Gastrocnemius medialis (tissue), 4 donors: Measurements from ENCODE around the gene MGMT. TPM values are rescaled to one million over a fixed set of nuclear protein-coding genes. Genes with fewer than 3 reads are reported as not detected.

Experiments used
- ATAC-seq, 2 donors: fragments of 150-250 bp; one replicate each; pipeline ENCODE4 v1.9.1; 2016
- DNase-seq, 2 donors: peaks; one replicate each; pipeline ENCODE4 v3.0.0-alpha.2; 2019
- H3K27ac ChIP-seq, 4 donors: fragments of 200-600 bp; sonication (generic); 1 replicate in 1 of 4; 2 replicates in 3 of 4; pipeline ENCODE4 v1.5.1; 2016 to 2018; ENCODE audit warnings: mild to moderate bottlenecking in 2 of 4, moderate library complexity in 1 of 4
- H3K27me3 ChIP-seq, 3 donors: fragments of 200-600 bp; sonication (generic) in 2 of 3; 1 replicate in 1 of 3; 2 replicates in 2 of 3; pipeline versions ENCODE4 v1.5.1 to v1.6.0; 2016 to 2019; ENCODE audit warnings: mild to moderate bottlenecking in 1 of 3, moderate library complexity in 1 of 3
- H3K36me3 ChIP-seq, 2 donors: fragments of 200-600 bp; sonication (generic) in 1 of 2; one replicate each; pipeline ENCODE4 v1.5.1; 2017 to 2018
- H3K4me1 ChIP-seq, 2 donors: fragments of 200-600 bp; sonication (generic) in 1 of 2; one replicate each; pipeline ENCODE4 v1.5.1; 2016 to 2017; ENCODE audit warnings: mild to moderate bottlenecking in 2 of 2
- H3K4me3 ChIP-seq, 4 donors: fragments of 200-600 bp; sonication (generic) in 3 of 4; 1 replicate in 1 of 4; 2 replicates in 3 of 4; pipeline ENCODE4 v1.5.1; 2016 to 2019; ENCODE audit warnings: mild to moderate bottlenecking in 2 of 4
- H3K9me3 ChIP-seq, 3 donors: fragments of 200-600 bp; sonication (generic) in 2 of 3; 1 replicate in 1 of 3; 2 replicates in 2 of 3; pipeline ENCODE4 v1.5.1; 2016 to 2019
- POLR2A ChIP-seq, 2 donors: fragments of 450-650 bp; IDR thresholded peaks; one replicate each; pipeline ENCODE4 v1.6.1; 2017; ENCODE audit warnings: antibody characterized with exemption in 2 of 2, mild to moderate bottlenecking in 2 of 2, moderate library complexity in 2 of 2
- in situ Hi-C, 4 donors: fragments of 200-750 bp; cut with MboI; loops; one replicate each; pipeline versions ENCODE4 v1.15.0 to v1.8.0; 2017; ENCODE audit warnings: low sequenced_read_pairs in 4 of 4
- intact Hi-C: fragments of 100-400 bp; cut with DNase I; formaldehyde crosslinking; loops from one replicate; pipeline ENCODE4 v1.15.1; 2023; ENCODE audit warnings: low total_unique reads
- total RNA-seq, 4 donors: library from RNA; depleted of rRNA; stranded (reverse); fragments of >200 nt; gene quantifications; one replicate each; pipeline versions ENCODE4 v1.1.0 to v1.2.3, GENCODE V29; 2016
- TF ChIP-seq, protein P1 (sequence below), 5 experiments: fragments of 450-650 bp in 3 of 5; fragments of 200-600 bp in 2 of 5; sonication (generic) in 2 of 5; IDR thresholded peaks in 4 of 5; conservative IDR thresholded peaks in 1 of 5; 1 replicate in 4 of 5; 2 replicates in 1 of 5; pipeline ENCODE4 v1.5.1; 2016 to 2019; ENCODE audit warnings: antibody characterized with exemption in 5 of 5, mild to moderate bottlenecking in 3 of 5, moderate library complexity in 3 of 5

Gene MGMT
- total RNA-seq, 4 donors from 2014 or later: 8.9 to 20.7 (median 17.1) TPM

DNA sequence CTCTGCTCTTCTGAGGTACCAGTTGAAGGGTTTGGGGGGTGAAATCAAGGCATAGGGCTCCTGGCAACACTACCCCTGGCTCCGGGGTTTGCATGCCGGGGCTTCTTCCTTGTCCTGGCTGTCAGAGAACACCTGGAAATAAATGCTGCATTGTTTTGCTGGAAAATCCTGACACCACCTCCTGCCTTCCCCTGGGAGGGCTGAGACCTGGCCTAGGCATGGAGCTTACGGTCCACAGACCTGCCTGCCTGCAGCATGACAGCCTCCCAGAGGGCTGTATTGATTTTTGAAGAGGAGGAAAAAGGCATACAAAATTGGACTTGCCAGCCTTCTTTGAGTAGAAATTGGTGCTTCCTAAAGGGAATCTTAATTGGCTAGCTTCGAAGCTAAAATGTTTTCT lies 227.1 kb downstream of the MGMT start:
- no peak overlapping the region for H3K4me3 ChIP-seq
- no peak for DNase-seq
- H3K9me3 ChIP-seq: no peaks in the 10 kb centered on the region
- intact Hi-C loops: no loop called here
- peaks cover 0 to 7% of the 10 kb centered on the region in 2 donors for H3K4me1 ChIP-seq
- H3K27ac ChIP-seq: no peak overlapping the region
- TF ChIP-seq POLR2A (IDR thresholded peaks at IDR 0.05): no peak
- TF ChIP-seq, protein P1, sequence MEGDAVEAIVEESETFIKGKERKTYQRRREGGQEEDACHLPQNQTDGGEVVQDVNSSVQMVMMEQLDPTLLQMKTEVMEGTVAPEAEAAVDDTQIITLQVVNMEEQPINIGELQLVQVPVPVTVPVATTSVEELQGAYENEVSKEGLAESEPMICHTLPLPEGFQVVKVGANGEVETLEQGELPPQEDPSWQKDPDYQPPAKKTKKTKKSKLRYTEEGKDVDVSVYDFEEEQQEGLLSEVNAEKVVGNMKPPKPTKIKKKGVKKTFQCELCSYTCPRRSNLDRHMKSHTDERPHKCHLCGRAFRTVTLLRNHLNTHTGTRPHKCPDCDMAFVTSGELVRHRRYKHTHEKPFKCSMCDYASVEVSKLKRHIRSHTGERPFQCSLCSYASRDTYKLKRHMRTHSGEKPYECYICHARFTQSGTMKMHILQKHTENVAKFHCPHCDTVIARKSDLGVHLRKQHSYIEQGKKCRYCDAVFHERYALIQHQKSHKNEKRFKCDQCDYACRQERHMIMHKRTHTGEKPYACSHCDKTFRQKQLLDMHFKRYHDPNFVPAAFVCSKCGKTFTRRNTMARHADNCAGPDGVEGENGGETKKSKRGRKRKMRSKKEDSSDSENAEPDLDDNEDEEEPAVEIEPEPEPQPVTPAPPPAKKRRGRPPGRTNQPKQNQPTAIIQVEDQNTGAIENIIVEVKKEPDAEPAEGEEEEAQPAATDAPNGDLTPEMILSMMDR (IDR thresholded peaks at IDR 0.05 in 4 of 5, conservative IDR thresholded peaks at IDR 0.05 in 1 of 5): no peak
- ATAC-seq: no peak
- in situ Hi-C loops: no loop called here
- H3K27me3 ChIP-seq: no peaks in the 10 kb centered on the region
- H3K36me3 ChIP-seq: no peaks in the 10 kb centered on the region

DNA sequence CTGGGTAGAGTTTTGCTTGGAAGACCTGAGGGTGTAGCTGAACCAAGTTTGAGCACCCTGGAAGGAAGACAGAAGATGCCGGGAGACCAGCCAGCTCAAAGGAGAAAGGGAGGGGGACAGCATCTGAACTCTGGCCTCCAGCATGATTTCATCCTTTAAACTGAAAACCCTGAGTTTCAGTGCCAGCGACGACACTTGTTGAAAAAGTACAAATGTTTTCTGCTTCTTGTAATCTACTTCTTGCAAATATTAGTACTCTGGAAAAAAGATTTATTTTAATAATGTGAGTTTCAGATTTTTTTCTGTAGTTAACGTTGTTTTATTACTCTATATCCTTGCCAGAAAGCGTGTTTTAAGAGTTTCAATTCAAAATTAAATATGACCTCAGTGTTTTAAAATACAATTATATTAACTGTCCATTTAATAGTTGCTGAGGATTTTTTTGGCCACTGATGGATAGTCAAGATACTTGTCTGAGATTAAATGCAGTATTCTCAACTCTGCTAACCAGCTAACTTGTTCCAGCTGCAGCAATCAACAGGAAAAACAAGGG lies 227.7 kb downstream of the MGMT start:
- H3K27me3 ChIP-seq: no peaks in the 10 kb centered on the region
- TF ChIP-seq POLR2A (IDR thresholded peaks at IDR 0.05): no peak
- TF ChIP-seq, protein P1 (IDR thresholded peaks at IDR 0.05 in 4 of 5, conservative IDR thresholded peaks at IDR 0.05 in 1 of 5): no peak
- no peak for ATAC-seq
- DNase-seq: peak; percentile 23 to 31
- H3K27ac ChIP-seq: no peak overlapping the region
- H3K4me1 ChIP-seq: peaks cover 0 to 7% of the 10 kb centered on the region in 2 donors
- intact Hi-C loops: no loop called here
- H3K36me3 ChIP-seq: no peaks in the 10 kb centered on the region
- H3K4me3 ChIP-seq: no peak overlapping the region
- H3K9me3 ChIP-seq: no peaks in the 10 kb centered on the region
- in situ Hi-C loops: no loop called here

DNA sequence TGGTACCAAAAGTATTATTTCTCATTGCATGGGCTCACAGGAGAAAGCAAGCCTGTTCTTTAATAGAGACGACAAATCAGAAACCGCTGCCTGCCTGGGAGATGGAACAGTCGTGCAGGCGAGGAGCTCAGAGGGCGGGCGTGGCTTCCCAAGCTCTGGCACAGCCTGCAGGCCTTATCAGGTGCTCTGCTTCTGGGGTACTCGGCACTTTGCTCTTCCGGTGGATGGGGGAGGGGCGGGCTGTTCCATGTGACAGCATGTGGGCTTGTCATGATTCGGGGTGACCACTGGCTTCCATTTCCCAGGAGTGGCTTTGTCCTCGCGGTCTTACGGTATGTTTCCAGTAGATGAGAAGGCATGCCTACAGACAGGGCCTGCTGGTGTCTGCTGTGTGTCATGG lies 228.6 kb downstream of the MGMT start:
- DNase-seq: no peak
- TF ChIP-seq, protein P1 (IDR thresholded peaks at IDR 0.05 in 4 of 5, conservative IDR thresholded peaks at IDR 0.05 in 1 of 5): no peak
- TF ChIP-seq POLR2A (IDR thresholded peaks at IDR 0.05): no peak
- Histone ChIP-seq H3K4me3 (no peak overlapping the region), H3K9me3 (no peaks in the 10 kb centered on the region), H3K36me3 (no peaks in the 10 kb centered on the region), H3K27ac (no peak overlapping the region), H3K4me1 (peaks cover 0 to 7% of the 10 kb centered on the region in 2 donors), H3K27me3 (no peaks in the 10 kb centered on the region)
- in situ Hi-C loops: no loop called here
- intact Hi-C loops: no loop called here
- no peak for ATAC-seq

DNA sequence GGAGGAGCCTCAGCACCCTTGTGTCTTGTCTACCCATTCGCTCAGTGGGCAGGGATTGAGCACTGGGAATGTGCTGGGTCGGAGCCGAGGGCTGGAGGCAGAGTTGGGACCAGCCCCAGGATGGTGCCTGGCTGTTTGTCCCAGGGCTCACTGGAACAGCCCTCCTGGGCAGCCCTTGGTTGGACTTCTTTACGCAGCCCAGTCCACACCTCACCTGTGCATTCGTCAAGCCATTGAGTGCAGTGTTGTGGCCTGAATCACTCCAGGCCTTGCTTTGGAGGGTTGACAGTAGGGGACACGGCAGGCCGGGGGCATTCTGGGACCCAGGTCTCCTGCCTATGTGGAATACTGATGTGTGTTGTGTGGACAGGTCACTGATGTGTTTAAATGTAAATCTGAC lies 229.6 kb downstream of the MGMT start:
- no peaks in the 10 kb centered on the region for H3K36me3 ChIP-seq
- in situ Hi-C loops (no loop called here), intact Hi-C loops (no loop called here)
- TF ChIP-seq, protein P1 (IDR thresholded peaks at IDR 0.05 in 4 of 5, conservative IDR thresholded peaks at IDR 0.05 in 1 of 5): no peak
- no peak for TF ChIP-seq POLR2A (IDR thresholded peaks at IDR 0.05)
- DNase-seq (no peak), ATAC-seq (no peak)
- H3K4me1 ChIP-seq: peaks cover 0 to 7% of the 10 kb centered on the region in 2 donors
- no peak overlapping the region for H3K4me3 ChIP-seq
- H3K27me3 ChIP-seq: no peaks in the 10 kb centered on the region
- H3K9me3 ChIP-seq: no peaks in the 10 kb centered on the region
- no peak overlapping the region for H3K27ac ChIP-seq
